NOMO-1 (cell line): ENCODE data around the gene HDAC7.
"Not testable (repeated sequence)": the region's sequence is repeated elsewhere in the genome, so short reads cannot be mapped to it uniquely, and the experiment has no call there.

Experiments
- DNase-seq, 2 experiments: peaks; one replicate each; lab custom pipeline; 2025; ENCODE audit not compliant: unreplicated experiment in 2 of 2; lab: John Stamatoyannopoulos, UW

HDAC7 gene

DNA sequence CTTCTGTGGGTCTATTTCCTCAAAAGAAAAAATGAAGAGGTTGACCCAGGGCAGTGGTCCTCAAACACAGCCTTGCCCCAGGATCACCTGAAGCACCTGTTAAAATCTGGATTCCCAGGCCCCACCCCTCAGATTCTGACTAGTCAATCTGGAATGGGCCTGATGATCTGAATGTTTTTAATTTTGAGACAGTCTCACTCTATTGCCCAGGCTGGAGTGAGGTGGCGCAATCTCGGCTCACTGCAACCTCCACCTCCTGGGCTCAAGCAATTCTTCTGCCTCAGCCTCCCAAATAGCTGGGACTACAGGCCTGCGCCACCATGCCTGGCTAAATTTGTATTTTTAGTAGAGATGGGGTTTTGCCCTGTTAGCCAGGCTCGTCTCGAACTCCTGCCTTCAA lies 4.3 kb downstream of the HDAC7 start:
- DNase-seq = not testable (repeated sequence)

DNA sequence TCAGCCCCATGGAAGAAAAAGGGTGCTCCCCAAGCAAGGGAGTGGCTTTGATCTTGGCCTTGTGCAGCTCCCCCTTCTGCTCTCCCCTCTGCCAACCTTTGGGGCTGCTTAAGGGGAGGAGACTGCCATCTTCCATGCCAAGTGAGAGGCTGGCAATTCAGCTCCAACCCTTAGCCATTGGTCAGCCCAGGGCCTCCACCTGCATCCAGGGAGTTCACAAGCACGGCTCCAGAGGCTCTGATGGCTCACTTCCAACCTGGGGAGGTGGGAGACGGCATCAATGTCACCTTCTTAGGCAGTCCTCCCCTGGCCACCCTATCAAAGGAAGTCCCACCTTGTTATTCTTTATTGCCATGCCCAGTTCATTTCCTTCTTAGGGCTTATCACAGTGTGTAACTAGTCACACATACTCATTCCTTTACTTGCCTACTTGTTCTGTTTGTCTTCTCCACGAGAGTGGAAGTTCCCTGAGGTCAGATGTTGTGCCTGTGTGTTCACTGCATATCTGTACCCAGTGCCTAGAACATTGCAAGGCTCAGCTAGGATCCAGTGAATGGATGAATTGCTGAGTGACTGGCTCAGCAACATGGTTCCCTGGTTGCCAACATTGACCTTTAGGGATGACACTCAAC lies 5.0 kb downstream of the HDAC7 start:
- DNase-seq = no peak

DNA sequence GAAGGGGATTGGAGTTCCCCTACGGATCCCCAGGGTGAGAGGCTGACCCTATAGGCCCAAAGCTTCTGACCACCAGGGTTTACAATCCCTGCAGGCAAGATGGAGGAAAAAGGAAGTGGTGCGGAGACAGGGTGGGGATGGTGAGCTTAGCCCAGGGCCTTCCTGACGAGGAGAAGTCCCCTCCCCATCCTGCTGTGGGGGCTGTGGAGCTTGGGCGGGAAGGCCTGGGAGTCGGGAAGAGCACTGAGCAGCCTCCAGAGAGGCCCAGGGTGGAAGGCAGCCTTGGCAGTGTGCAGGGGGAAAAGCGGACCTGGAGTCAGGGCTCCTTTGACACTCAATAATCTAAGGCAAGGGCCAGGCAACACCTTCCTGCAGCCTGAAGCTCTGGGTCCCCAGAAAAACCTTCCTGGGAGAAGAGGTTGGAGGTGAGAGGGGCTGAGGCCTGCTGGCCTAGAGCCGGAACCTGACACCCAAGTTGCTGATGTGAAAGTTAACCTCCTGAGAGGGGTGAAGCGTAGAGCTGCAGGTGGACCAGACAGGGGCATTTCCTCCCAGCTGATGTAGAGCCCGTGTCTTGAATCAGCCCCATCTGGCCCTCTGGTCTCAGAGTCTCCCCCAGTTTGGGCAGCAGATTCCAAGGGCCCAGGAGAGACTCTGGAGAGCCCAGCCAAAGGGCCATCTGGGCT lies 6.0 kb downstream of the HDAC7 start:
- DNase-seq = peak; percentile 68 to 73

- DNase-seq = peak; percentile 89 to 91
Observed at GRCh38 chr12:47812797-47813510, 6.7 kb downstream of the HDAC7 start.

DNA sequence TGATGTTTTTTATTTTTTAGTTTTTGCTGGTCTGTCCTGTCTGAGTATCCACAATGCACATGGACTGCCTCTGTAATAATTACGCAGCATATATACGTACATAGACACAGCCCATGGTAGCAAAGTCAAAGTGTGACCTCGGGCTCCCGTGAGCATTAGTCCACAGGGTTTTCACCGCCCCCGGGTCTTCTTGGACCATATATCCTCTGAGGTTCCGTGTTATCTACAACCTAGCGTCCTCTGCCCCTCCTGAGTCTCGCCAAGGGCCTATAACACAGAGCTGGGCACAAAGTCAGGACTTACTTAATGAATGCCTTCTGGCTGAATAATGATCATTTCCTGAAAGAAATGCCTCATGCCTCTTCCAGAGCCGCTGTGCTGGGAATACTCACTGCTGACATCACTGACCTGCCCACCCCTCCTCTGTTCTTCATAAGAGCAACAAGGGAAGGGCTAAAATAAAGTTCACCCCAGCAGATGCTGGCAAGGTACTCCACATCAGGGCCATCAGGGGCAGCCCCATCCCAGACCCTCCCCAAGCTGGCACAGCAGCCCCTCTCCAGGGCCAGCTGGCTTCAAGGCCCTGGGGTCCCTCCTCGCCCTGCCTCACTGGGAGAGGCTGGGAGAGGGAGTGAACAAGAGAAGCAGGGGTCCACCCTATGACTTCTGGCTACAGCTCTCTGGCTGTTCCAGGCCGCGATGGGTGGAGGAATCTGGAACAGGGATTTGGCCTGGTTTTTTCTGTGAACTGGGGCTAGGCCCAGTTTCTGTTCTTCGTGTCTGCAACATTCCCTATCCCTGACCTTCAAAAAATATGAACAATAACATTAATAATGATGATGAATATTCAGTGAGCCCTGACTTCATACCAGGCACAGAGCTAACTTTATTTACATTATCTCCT lies 7.9 kb downstream of the HDAC7 start:
- no peak for DNase-seq

DNA sequence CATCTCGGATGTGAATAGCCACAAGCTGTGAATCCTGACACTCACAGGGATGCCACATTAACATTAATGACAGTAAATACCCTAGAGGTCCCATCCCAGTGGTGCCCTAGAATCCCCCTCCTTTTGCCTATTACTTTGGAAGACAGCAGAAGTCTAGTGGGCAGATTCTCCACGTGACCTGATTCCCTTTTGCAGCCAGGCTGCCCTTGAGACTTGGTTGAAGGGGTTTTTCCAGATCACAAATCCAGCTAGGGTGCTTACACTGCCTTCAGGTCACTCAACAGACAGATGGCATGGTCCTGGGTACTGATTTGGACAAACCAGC lies 8.7 kb downstream of the HDAC7 start:
- DNase-seq = no peak

DNA sequence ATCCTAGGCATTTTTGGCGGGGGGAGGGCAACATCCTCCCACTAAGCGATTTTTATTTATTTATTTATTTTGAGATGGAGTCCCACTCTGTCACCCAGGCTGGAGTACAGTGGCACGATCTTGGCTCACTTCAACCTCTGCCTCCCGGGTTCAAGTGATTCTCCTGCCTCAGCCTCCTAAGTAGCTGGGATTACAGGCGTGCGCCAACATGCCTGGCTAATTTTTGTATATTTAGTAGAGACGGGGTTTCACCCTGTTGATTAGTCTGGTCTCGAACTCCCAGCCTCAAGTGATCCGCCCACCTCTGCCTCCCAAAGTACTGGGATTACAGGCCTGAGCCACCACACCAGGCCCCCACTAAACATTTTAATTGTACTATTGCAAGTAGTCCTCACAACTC lies 10.2 kb downstream of the HDAC7 start:
- DNase-seq = not testable (repeated sequence)

DNA sequence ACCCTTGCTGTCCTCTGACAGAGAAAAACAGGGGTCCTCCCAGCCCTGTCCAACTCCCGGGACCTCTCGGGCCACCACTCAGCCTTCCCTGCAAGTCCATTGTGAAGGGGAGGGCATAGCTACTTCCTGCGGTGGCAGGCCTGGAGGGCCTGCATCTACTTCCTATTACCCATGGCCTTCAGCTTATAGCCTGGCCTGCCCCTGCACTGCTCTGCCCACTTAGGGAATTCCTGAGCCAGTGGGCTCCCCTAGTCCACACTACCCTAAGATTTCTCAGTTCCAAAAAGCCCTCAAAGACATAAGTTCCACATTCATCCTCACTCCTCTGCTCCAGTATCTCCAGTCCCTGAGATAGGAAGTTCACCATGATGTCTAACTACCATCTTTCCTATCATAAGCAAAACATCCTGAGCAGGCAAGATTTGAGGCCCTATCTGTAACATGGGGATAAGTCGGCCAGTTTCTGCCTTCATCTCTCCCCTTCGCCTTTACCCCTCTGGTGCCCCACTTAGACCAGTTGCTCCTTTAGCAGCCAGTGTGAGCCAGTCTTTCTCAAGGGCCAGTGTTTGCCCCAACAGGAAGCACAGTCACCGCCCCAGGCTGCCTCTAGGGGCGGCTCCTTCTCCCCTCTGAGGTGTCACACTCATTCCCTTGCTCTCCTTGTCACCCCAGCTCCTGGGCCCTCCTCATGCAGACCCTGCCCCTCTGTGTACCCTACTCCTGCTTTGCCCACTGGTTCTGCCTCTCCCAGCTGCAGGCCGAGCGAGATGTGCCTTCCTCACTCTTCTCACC lies 10.9 kb downstream of the HDAC7 start:
- DNase-seq = peak; percentile 72

DNA sequence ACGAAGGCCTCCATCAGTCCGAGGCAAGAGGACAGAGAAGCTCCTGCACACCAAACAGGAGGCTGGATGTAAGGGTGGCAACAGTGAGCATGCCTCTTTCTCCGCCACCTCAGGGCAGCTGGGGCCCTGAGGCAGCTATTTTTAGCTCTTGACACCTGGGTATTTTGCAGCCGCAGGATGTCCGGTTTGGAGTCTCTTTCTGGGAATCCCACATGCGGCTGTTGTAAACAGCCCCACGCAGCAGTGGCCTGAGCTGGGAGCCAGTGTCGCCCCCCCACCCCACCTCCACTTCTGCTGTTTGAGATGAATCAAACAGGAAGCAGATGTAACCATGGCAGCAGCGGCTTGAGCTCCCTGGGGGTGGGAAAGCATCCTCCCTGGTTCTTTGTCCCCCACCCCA lies 11.7 kb downstream of the HDAC7 start:
- DNase-seq = peak in 1 of 2 experiments; percentile 28

GRCh38 chr12:47807338-47807737 lies 12.4 kb downstream of the HDAC7 start:
- DNase-seq = no peak

DNA sequence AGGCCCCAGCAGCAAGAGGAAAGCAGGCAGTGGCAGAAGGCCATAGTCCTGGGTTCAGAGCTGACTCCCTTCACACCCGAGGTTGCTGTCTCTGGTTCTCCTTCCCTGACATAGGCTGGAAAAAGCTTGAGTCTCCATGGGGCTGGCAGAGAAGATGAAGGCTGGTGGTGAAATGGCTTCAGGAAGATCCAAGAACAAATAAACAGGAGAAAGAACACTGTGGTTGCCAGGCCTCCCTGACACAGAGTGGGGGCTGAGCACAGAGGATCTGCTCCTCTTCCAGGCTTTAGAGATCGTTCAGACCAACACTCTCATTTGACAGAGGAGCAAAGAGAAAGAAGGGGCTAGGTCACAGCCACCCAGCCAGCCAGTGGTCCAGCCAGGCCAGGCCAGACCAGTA lies 14.3 kb downstream of the HDAC7 start:
- DNase-seq = no peak

DNA sequence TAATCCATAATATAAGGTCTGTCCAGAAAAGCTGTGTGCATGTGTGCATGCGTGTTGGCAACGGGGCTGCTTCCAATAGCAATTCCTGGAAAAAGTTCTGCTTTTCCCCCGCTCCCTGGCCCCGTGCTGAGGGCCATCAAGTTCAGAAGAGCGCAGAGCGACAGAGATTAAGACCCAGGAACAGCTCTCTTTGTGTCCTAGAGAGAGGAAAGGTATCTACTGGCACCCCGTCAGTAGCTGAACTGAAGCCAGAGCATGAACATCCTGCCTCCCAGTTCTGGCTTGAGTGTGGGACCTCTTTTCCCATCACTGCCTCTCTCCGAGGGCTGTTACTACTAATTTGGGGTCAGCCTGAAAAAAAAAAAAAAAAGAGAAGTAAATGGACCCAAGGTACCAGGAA lies 15.5 kb downstream of the HDAC7 start:
- no peak for DNase-seq

- peak in 1 of 2 experiments; percentile 39 for DNase-seq
Observed at GRCh38 chr12:47803191-47803875, 16.4 kb downstream of the HDAC7 start.

- DNase-seq = no peak
Observed at GRCh38 chr12:47802312-47802711, 17.4 kb downstream of the HDAC7 start.

GRCh38 chr12:47801904-47802246 lies 17.8 kb downstream of the HDAC7 start:
- no peak for DNase-seq

DNA sequence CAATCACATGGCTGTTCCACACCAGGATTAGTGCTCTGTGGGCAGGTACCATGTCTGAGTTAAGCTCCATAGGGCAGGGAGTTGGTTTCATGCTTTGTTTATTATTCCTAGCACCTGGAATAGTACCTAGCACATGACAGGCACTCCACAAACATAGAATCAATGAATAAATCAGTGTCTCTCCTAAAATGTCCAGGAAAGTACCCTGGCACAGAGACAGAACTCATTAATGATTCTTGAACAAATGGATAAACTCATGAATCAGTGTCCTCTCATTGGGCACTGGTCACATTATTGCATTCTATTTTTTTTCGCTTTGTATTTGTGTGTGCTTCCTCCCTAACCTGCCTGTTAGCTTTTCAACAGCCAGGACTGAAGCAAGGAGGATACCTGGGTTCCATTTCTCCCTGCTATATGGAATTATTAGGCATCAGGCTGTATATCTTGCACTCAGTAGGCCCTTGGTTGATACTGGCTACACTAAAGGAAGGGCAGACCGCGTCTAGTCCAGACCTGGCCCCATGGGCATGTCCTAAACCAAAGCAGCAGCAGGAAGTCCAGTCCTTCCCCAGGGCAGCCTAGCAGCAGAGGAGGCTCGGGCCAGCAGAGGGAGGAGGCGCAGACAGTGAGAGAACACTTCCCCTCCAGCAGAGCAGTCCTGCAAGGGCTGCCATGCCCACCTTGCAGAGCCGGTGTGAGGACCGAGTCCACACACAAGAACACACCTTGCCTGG lies 18.4 kb downstream of the HDAC7 start:
- peak in 1 of 2 experiments; percentile 10 for DNase-seq

GRCh38 chr12:47800582-47800981 lies 19.1 kb downstream of the HDAC7 start:
- DNase-seq = no peak

- DNase-seq = no peak
Observed at GRCh38 chr12:47799357-47799955, 20.2 kb downstream of the HDAC7 start.
